ENCODE data around the gene PTMA. TPM values are rescaled to one million over a fixed set of nuclear protein-coding genes. Genes with fewer than 3 reads are reported as not detected.

PTMA gene
- total RNA-seq, 1 donor from 2014 or later = 2,194 TPM

GRCh38 chr2:231692847-231693246 lies 15.5 kb upstream of the PTMA start:
- no peaks in the 10 kb centered on the region for H3K9me3 Mint-ChIP-seq
- DNase-seq (ENCODE audit: low spot score) = no peak
- no peak overlapping the region for H3K27ac Mint-ChIP-seq
- no peaks in the 10 kb centered on the region for H3K36me3 Mint-ChIP-seq (ENCODE audit: low read depth)
- no peak overlapping the region for H3K4me3 Mint-ChIP-seq
- peaks cover 5% of the 10 kb centered on the region for H3K27me3 Mint-ChIP-seq (ENCODE audit: insufficient read depth)
- intact Hi-C loops (cut with micrococcal nuclease) = no loop called here
- H3K4me1 Mint-ChIP-seq (ENCODE audit: low read depth) = no peaks in the 10 kb centered on the region

GRCh38 chr2:231693956-231694355 lies 14.4 kb upstream of the PTMA start:
- peaks cover 5% of the 10 kb centered on the region for H3K27me3 Mint-ChIP-seq (ENCODE audit: insufficient read depth)
- H3K27ac Mint-ChIP-seq = no peak overlapping the region
- intact Hi-C loops (cut with micrococcal nuclease) = no loop called here

GRCh38 chr2:231696004-231696367 lies 12.3 kb upstream of the PTMA start:
- Mint-ChIP-seq H3K9me3 (no peaks in the 10 kb centered on the region), H3K4me3 (no peak overlapping the region), H3K4me1 (ENCODE audit: low read depth) (no peaks in the 10 kb centered on the region), H3K27ac (no peak overlapping the region), H3K36me3 (ENCODE audit: low read depth) (no peaks in the 10 kb centered on the region), H3K27me3 (ENCODE audit: insufficient read depth) (peaks cover 6% of the 10 kb centered on the region)
- DNase-seq (ENCODE audit: low spot score) = no peak
- intact Hi-C loops (cut with micrococcal nuclease) = no loop called here

More at GRCh38 chr2:231693956-231694355, 14.4 kb upstream of the PTMA start:
- H3K36me3 Mint-ChIP-seq (ENCODE audit: low read depth) = no peaks in the 10 kb centered on the region
- no peak for DNase-seq (ENCODE audit: low spot score)
- no peaks in the 10 kb centered on the region for H3K4me1 Mint-ChIP-seq (ENCODE audit: low read depth)
- H3K4me3 Mint-ChIP-seq = no peak overlapping the region
- no peaks in the 10 kb centered on the region for H3K9me3 Mint-ChIP-seq

GRCh38 chr2:231699006-231699405 lies 9.3 kb upstream of the PTMA start:
- H3K36me3 Mint-ChIP-seq (ENCODE audit: low read depth) = no peaks in the 10 kb centered on the region
- H3K27me3 Mint-ChIP-seq (ENCODE audit: insufficient read depth) = peaks cover 5% of the 10 kb centered on the region
- no peak overlapping the region for H3K4me3 Mint-ChIP-seq
- H3K9me3 Mint-ChIP-seq = no peaks in the 10 kb centered on the region
- H3K4me1 Mint-ChIP-seq (ENCODE audit: low read depth) = no peaks in the 10 kb centered on the region
- DNase-seq (ENCODE audit: low spot score) = no peak
- no peak overlapping the region for H3K27ac Mint-ChIP-seq
- intact Hi-C loops (cut with micrococcal nuclease) = no loop called here

- no peaks in the 10 kb centered on the region for H3K36me3 Mint-ChIP-seq (ENCODE audit: low read depth)
- H3K4me1 Mint-ChIP-seq (ENCODE audit: low read depth) = peaks cover 5% of the 10 kb centered on the region
- intact Hi-C loops (cut with micrococcal nuclease) = no loop called here
- H3K27ac Mint-ChIP-seq = no peak overlapping the region
- H3K9me3 Mint-ChIP-seq = no peaks in the 10 kb centered on the region
- peaks cover 5% of the 10 kb centered on the region for H3K27me3 Mint-ChIP-seq (ENCODE audit: insufficient read depth)
- no peak overlapping the region for H3K4me3 Mint-ChIP-seq
- no peak for DNase-seq (ENCODE audit: low spot score)
Measured at GRCh38 chr2:231701456-231702373, 6.6 kb upstream of the PTMA start.

GRCh38 chr2:231704017-231704416 lies 4.3 kb upstream of the PTMA start:
- Mint-ChIP-seq H3K27ac (peak overlapping the region; percentile 47), H3K9me3 (no peaks in the 10 kb centered on the region), H3K27me3 (ENCODE audit: insufficient read depth) (peaks cover 8% of the 10 kb centered on the region), H3K4me1 (ENCODE audit: low read depth) (peaks cover 5% of the 10 kb centered on the region), H3K4me3 (peak overlapping the region; percentile 56), H3K36me3 (ENCODE audit: low read depth) (peaks cover 4% of the 10 kb centered on the region)
- intact Hi-C loops (cut with micrococcal nuclease) = no loop called here
- DNase-seq (ENCODE audit: low spot score) = no peak

GRCh38 chr2:231706731-231707624 lies 1.3 kb upstream of the PTMA start:
- H3K27ac Mint-ChIP-seq = peak overlapping the region; percentile 100
- H3K36me3 Mint-ChIP-seq (ENCODE audit: low read depth) = peaks cover 21% of the 10 kb centered on the region
- intact Hi-C loops (cut with micrococcal nuclease) = loop anchor here (1.0 kb wide), 6 partner anchors 7 to 95 kb away; partner anchors contain the start of gene PDE6D
- no peaks in the 10 kb centered on the region for H3K9me3 Mint-ChIP-seq
- peak overlapping the region; percentile 99 for H3K4me3 Mint-ChIP-seq
- H3K4me1 Mint-ChIP-seq (ENCODE audit: low read depth) = peaks cover 13% of the 10 kb centered on the region
- DNase-seq (ENCODE audit: low spot score) = peak; percentile 96
- H3K27me3 Mint-ChIP-seq (ENCODE audit: insufficient read depth) = peaks cover 3% of the 10 kb centered on the region

- peak overlapping the region; percentile 99 for H3K4me3 Mint-ChIP-seq
- no peak for DNase-seq (ENCODE audit: low spot score)
- intact Hi-C loops (cut with micrococcal nuclease) = loop anchor here (1.0 kb wide), 1 partner anchor 74 kb away; the partner anchor contains the start of gene PDE6D
- peaks cover 27% of the 10 kb centered on the region for H3K36me3 Mint-ChIP-seq (ENCODE audit: low read depth)
- peak overlapping the region; percentile 100 for H3K27ac Mint-ChIP-seq
- peaks cover 19% of the 10 kb centered on the region for H3K4me1 Mint-ChIP-seq (ENCODE audit: low read depth)
- H3K9me3 Mint-ChIP-seq = no peaks in the 10 kb centered on the region
- H3K27me3 Mint-ChIP-seq (ENCODE audit: insufficient read depth) = peaks cover 3% of the 10 kb centered on the region
Measured at GRCh38 chr2:231707625-231707926, 749 bp upstream of the PTMA start.

GRCh38 chr2:231708773-231709635 lies 679 bp downstream of the PTMA start:
- H3K27ac Mint-ChIP-seq = peak overlapping the region; percentile 99
- no peaks in the 10 kb centered on the region for H3K9me3 Mint-ChIP-seq
- H3K4me1 Mint-ChIP-seq (ENCODE audit: low read depth) = peaks cover 28% of the 10 kb centered on the region
- intact Hi-C loops (cut with micrococcal nuclease) = loop anchor here (1.0 kb wide), 1 partner anchor 245 kb away; the partner anchor contains the start of gene NCL
- H3K27me3 Mint-ChIP-seq (ENCODE audit: insufficient read depth) = peaks cover 3% of the 10 kb centered on the region
- peak; percentile 55 for DNase-seq (ENCODE audit: low spot score)
- peaks cover 38% of the 10 kb centered on the region for H3K36me3 Mint-ChIP-seq (ENCODE audit: low read depth)
- peak overlapping the region; percentile 99 for H3K4me3 Mint-ChIP-seq

GRCh38 chr2:231709636-231709980 lies 1.3 kb downstream of the PTMA start:
- Mint-ChIP-seq H3K9me3 (no peaks in the 10 kb centered on the region), H3K27me3 (ENCODE audit: insufficient read depth) (peaks cover 3% of the 10 kb centered on the region), H3K36me3 (ENCODE audit: low read depth) (peaks cover 39% of the 10 kb centered on the region), H3K4me3 (peak overlapping the region; percentile 92), H3K4me1 (ENCODE audit: low read depth) (peaks cover 31% of the 10 kb centered on the region), H3K27ac (peak overlapping the region; percentile 94)
- intact Hi-C loops (cut with micrococcal nuclease) = no loop called here
- DNase-seq (ENCODE audit: low spot score) = no peak

GRCh38 chr2:231709981-231710798 lies 1.9 kb downstream of the PTMA start:
- peaks cover 39% of the 10 kb centered on the region for H3K36me3 Mint-ChIP-seq (ENCODE audit: low read depth)
- intact Hi-C loops (cut with micrococcal nuclease) = loop anchor here (2.0 kb wide), 1 partner anchor 195 kb away; no protein-coding TSS in a partner anchor
- H3K4me1 Mint-ChIP-seq (ENCODE audit: low read depth) = peaks cover 29% of the 10 kb centered on the region
- peak overlapping the region; percentile 94 for H3K27ac Mint-ChIP-seq
- DNase-seq (ENCODE audit: low spot score) = peak; percentile 90
- peak overlapping the region; percentile 97 for H3K4me3 Mint-ChIP-seq
- H3K9me3 Mint-ChIP-seq = no peaks in the 10 kb centered on the region
- peaks cover 3% of the 10 kb centered on the region for H3K27me3 Mint-ChIP-seq (ENCODE audit: insufficient read depth)
